Measurements from ENCODE around the gene KEAP1. TPM values are rescaled to one million over a fixed set of nuclear protein-coding genes. Genes with fewer than 3 reads are reported as not detected.
A peak's percentile ranks its signal among the peaks of the same experiment; 100 is the strongest.
"Not testable (repeated sequence)": the region's sequence is repeated elsewhere in the genome, so short reads cannot be mapped to it uniquely, and the experiment has no call there.

KEAP1 gene
- total and polyA plus RNA-seq, 10 of the 15 experiments (the other 5 are each of a cell fraction or from before 2014, with no cell fraction given), result 1.4 to 87.7 (median 48.6) TPM

GRCh38 chr19:10462042-10462441 lies 41.1 kb downstream of the KEAP1 start:
- H3K9ac ChIP-seq (ENCODE audit: control insufficient read depth, insufficient read depth, low read length); H2AFZ ChIP-seq (ENCODE audit: control insufficient read depth, low read depth, low read length); ATAC-seq; H3K27ac ChIP-seq (ENCODE audit: control insufficient read depth, insufficient read depth); DNase-seq (ENCODE audit: low read depth, low spot score); intact Hi-C loops (cut with micrococcal nuclease; ENCODE audit: unreplicated experiment); FAIRE-seq; BruUV-seq (replicated peaks); in situ Hi-C loops (cut with MboI); H3K4me1 ChIP-seq (ENCODE audit: control insufficient read depth, insufficient read depth, low read length); H4K20me1 ChIP-seq (ENCODE audit: control insufficient read depth, insufficient read depth); H3K9me3 ChIP-seq (replicated peaks; ENCODE audit: control insufficient read depth, insufficient read depth, low read length); H3K79me2 ChIP-seq (ENCODE audit: control insufficient read depth, insufficient read depth, low read length); POLR2A ChIA-PET; H3K27me3 ChIP-seq (replicated peaks in 1 of 2; ENCODE audit: control insufficient read depth in 2 of 2, insufficient read depth in 2 of 2, low read length in 1 of 2); RAD21 ChIA-PET (ENCODE audit: unreplicated experiment); H3K36me3 ChIP-seq (ENCODE audit: control insufficient read depth in 2 of 2, insufficient read depth in 2 of 2, low read length in 1 of 2); H3K4me3 ChIP-seq; SMC1A ChIA-PET (ENCODE audit: uncharacterized antibody, unreplicated experiment): not testable (repeated sequence)
- WGBS (ENCODE audit: insufficient coverage, insufficient replicate concordance, low lambda C conversion rate, missing lambda C conversion rate), result 87% methylated on average over 15 of the region's 15 CpGs
- CTCF ChIA-PET, result interaction anchor here (0.6 to 1.5 kb wide), 2 partner anchors 44 to 119 kb away, joined by 3 to 5 read pairs; no protein-coding TSS in a partner anchor
- H3K4me2 ChIP-seq (ENCODE audit: control insufficient read depth, insufficient read depth), result peak overlapping the region; percentile 89

GRCh38 chr19:10461047-10461949 lies 41.9 kb downstream of the KEAP1 start:
- H3K4me2 ChIP-seq (ENCODE audit: control insufficient read depth, insufficient read depth), result peak overlapping the region; percentile 89
- in situ Hi-C loops (cut with MboI) (no loop called here), intact Hi-C loops (cut with micrococcal nuclease; ENCODE audit: unreplicated experiment) (no loop called here)
- ChIA-PET POLR2A (interaction anchor here (0.6 kb wide), 1 partner anchor 10 kb away, joined by 3 read pairs; no protein-coding TSS in a partner anchor), SMC1A (ENCODE audit: uncharacterized antibody, unreplicated experiment) (interaction anchor here (0.5 to 0.8 kb wide), 2 partner anchors 33 to 62 kb away, joined by 3 to 4 read pairs; no protein-coding TSS in a partner anchor), RAD21 (ENCODE audit: unreplicated experiment) (interaction anchor here (0.8 to 1.1 kb wide), 3 partner anchors 25 to 397 kb away, joined by 3 to 7 read pairs (median 3); partner anchors contain the start of gene ICAM1), CTCF (interaction anchor here (0.6 to 1.5 kb wide), 4 partner anchors 11 to 120 kb away, joined by 3 to 5 read pairs (median 4); no protein-coding TSS in a partner anchor)
- H3K36me3 ChIP-seq (ENCODE audit: control insufficient read depth in 2 of 2, insufficient read depth in 2 of 2, low read length in 1 of 2), result peaks cover 0 to 2% of the 10 kb centered on the region in 2 experiments; a peak in 1 of 4 replicates
- no peak overlapping the region for H3K9ac ChIP-seq (ENCODE audit: control insufficient read depth, insufficient read depth, low read length)
- H3K27me3 ChIP-seq (replicated peaks in 1 of 2; ENCODE audit: control insufficient read depth in 2 of 2, insufficient read depth in 2 of 2, low read length in 1 of 2), result no peaks in the 10 kb centered on the region
- FAIRE-seq (peak; percentile 54), DNase-seq (ENCODE audit: low read depth, low spot score) (peak; percentile 60), ATAC-seq (peak; percentile 100)
- H2AFZ ChIP-seq (ENCODE audit: control insufficient read depth, low read depth, low read length), result peak overlapping the region; percentile 76
- H3K79me2 ChIP-seq (ENCODE audit: control insufficient read depth, insufficient read depth, low read length), result no peaks in the 10 kb centered on the region
- H3K9me3 ChIP-seq (replicated peaks; ENCODE audit: control insufficient read depth, insufficient read depth, low read length), result no peaks in the 10 kb centered on the region
- peaks cover 4% of the 10 kb centered on the region; the same call in 1 of the 2 replicates for H3K4me1 ChIP-seq (ENCODE audit: control insufficient read depth, insufficient read depth, low read length)
- 6% methylated on average over 29 of the region's 45 CpGs for WGBS (ENCODE audit: insufficient coverage, insufficient replicate concordance, low lambda C conversion rate, missing lambda C conversion rate)
- no TSS peak for BruUV-seq (replicated peaks)
- no peaks in the 10 kb centered on the region for H4K20me1 ChIP-seq (ENCODE audit: control insufficient read depth, insufficient read depth)
- H3K4me3 ChIP-seq, result peak overlapping the region; percentile 70; the same call in 1 of the 2 replicates
- no peak overlapping the region for H3K27ac ChIP-seq (ENCODE audit: control insufficient read depth, insufficient read depth)
- TF ChIP-seq USF2 (IDR thresholded peaks at IDR 0.05; ENCODE audit: borderline replicate concordance, low read depth, low read length) (peak; percentile 57), HDGF (IDR thresholded peaks at IDR 0.05) (peak; percentile 38; the same call in 1 of the 2 replicates), BHLHE40 (IDR thresholded peaks at IDR 0.05; ENCODE audit: borderline replicate concordance in 1 of 2, low read depth in 2 of 2, low read length in 1 of 2) (peak in 1 of 2 experiments; percentile 33; a peak in 1 of 4 replicates), RUNX3 (IDR thresholded peaks at IDR 0.05; ENCODE audit: low read length) (peak; percentile 49; the same call in 1 of the 2 replicates), RFX5 (IDR thresholded peaks at IDR 0.05; ENCODE audit: low read depth, low read length) (no peak), CHD2 (IDR thresholded peaks at IDR 0.05; ENCODE audit: borderline replicate concordance, low read depth, low read length) (no peak), MAX (IDR thresholded peaks at IDR 0.05; ENCODE audit: low read depth, low read length) (peak; percentile 47; the same call in 1 of the 2 replicates), NR2F1 (conservative IDR thresholded peaks at IDR 0.05) (0 out of 2 replicates have a peak, but pooled peaks have one; percentile 32), RAD51 (IDR thresholded peaks at IDR 0.05) (peak; percentile 68; the same call in 1 of the 2 replicates), SRF (IDR thresholded peaks at IDR 0.05; ENCODE audit: low read depth in 2 of 2, low read length in 2 of 2) (peak in 1 of 2 experiments; percentile 56; a peak in 1 of 4 replicates), USF1 (IDR thresholded peaks at IDR 0.05; ENCODE audit: borderline replicate concordance, extremely low read length, insufficient read depth, low read depth, low read length) (peak; percentile 68), ZBED1 (IDR thresholded peaks at IDR 0.05; ENCODE audit: borderline replicate concordance) (no peak)

Measured in GM12878 (cell line).